ENCODE results near the gene PLD1.

DNA sequence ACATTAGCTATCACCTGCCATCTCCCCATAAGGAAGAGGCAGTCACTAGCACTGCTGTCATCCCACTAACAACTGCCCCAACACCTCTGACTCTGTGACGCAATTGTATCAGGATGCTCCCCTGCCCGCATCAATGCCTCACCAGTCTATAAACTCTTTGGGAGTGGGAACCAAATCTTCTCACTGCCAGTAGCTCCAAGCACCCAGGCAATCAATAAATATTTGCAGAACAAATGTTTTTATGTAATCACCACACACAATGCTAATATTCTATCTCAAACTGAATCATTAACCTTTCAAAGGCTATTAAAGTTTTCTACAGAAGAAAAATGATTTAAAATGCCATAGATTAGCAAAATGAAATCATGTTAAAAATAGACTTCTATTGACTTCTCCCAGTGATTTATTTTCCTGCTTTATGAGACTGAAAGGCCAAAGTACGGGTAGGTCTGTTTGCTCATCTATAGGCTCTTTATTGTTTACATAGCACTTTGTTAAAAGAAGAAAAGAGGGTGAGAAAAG lies 131.3 kb downstream of the PLD1 start:
- no peak for TF ChIP-seq POLR2AphosphoS5 (IDR thresholded peaks at IDR 0.05)
- TF ChIP-seq, protein P1, sequence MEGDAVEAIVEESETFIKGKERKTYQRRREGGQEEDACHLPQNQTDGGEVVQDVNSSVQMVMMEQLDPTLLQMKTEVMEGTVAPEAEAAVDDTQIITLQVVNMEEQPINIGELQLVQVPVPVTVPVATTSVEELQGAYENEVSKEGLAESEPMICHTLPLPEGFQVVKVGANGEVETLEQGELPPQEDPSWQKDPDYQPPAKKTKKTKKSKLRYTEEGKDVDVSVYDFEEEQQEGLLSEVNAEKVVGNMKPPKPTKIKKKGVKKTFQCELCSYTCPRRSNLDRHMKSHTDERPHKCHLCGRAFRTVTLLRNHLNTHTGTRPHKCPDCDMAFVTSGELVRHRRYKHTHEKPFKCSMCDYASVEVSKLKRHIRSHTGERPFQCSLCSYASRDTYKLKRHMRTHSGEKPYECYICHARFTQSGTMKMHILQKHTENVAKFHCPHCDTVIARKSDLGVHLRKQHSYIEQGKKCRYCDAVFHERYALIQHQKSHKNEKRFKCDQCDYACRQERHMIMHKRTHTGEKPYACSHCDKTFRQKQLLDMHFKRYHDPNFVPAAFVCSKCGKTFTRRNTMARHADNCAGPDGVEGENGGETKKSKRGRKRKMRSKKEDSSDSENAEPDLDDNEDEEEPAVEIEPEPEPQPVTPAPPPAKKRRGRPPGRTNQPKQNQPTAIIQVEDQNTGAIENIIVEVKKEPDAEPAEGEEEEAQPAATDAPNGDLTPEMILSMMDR (IDR thresholded peaks at IDR 0.05 in 8 of 11, conservative IDR thresholded peaks at IDR 0.05 in 3 of 11): no peak
